SJSA1 (cell line): ENCODE results near the gene AHNAK2. TPM values are rescaled to one million over a fixed set of nuclear protein-coding genes. Genes with fewer than 3 reads are reported as not detected.

Source experiments
- DNase-seq, 2 experiments: peaks; one replicate each; pipeline ENCODE4 v3.0.0-alpha.2; 2015 to 2020; ENCODE audit warnings: low spot score in 2 of 2, low read depth in 1 of 2
- H3K27ac ChIP-seq: fragments of 250-450 bp; sonication (Bioruptor Pico); 2 replicates; pipeline ENCODE4 v1.5.1; 2020; ENCODE audit warnings: mild to moderate bottlenecking, moderate library complexity
- H3K27me3 ChIP-seq: fragments of 250-450 bp; sonication (Bioruptor Pico); replicated peaks from 2 replicates; pipeline ENCODE4 v1.5.1; 2020; ENCODE audit warnings: mild to moderate bottlenecking, moderate library complexity
- H3K36me3 ChIP-seq: fragments of 250-450 bp; sonication (Bioruptor Pico); 2 replicates; pipeline ENCODE4 v1.5.1; 2020; ENCODE audit warnings: mild to moderate bottlenecking
- H3K4me1 ChIP-seq: fragments of 250-450 bp; sonication (Bioruptor Pico); replicated peaks from 2 replicates; pipeline ENCODE4 v1.6.1; 2021; ENCODE audit warnings: mild to moderate bottlenecking
- H3K4me3 ChIP-seq: fragments of 250-450 bp; sonication (Bioruptor Pico); 2 replicates; pipeline ENCODE4 v1.5.1; 2020; ENCODE audit warnings: mild to moderate bottlenecking
- H3K9me3 ChIP-seq: fragments of 250-450 bp; sonication (Bioruptor Pico); replicated peaks from 2 replicates; pipeline ENCODE4 v1.5.1; 2020; ENCODE audit warnings: mild to moderate bottlenecking
- total RNA-seq: library from RNA; depleted of rRNA; stranded (reverse); fragments of >200 nt; shearing (Covaris generic); gene quantifications from 2 replicates; pipeline ENCODE4 v1.2.3, GENCODE V29; 2014

Gene AHNAK2
- total RNA-seq, 1 experiment from 2014 or later: 8.9 TPM

GRCh38 chr14:105005929-105006830, 28.0 kb upstream of the AHNAK2 start:
- H3K27me3 ChIP-seq: no peaks in the 10 kb centered on the region
- H3K9me3 ChIP-seq: no peaks in the 10 kb centered on the region
- DNase-seq: no peak
- H3K4me1 ChIP-seq: no peaks in the 10 kb centered on the region
- no peak overlapping the region for H3K4me3 ChIP-seq
- peaks cover 56% of the 10 kb centered on the region for H3K36me3 ChIP-seq
- H3K27ac ChIP-seq: no peak overlapping the region

- no peaks in the 10 kb centered on the region for H3K27me3 ChIP-seq
- no peaks in the 10 kb centered on the region for H3K9me3 ChIP-seq
- DNase-seq: no peak
- H3K4me1 ChIP-seq: no peaks in the 10 kb centered on the region
- no peak overlapping the region for H3K4me3 ChIP-seq
- peaks cover 48% of the 10 kb centered on the region for H3K36me3 ChIP-seq
- no peak overlapping the region for H3K27ac ChIP-seq
These were observed 27.3 kb upstream of the AHNAK2 start for GRCh38 chr14:105005329-105005928.

GRCh38 chr14:104999361-104999760, 21.2 kb upstream of the AHNAK2 start:
- H3K4me3 ChIP-seq: no peak overlapping the region
- peaks cover 10% of the 10 kb centered on the region for H3K36me3 ChIP-seq
- H3K27ac ChIP-seq: no peak overlapping the region
- H3K9me3 ChIP-seq: no peaks in the 10 kb centered on the region
- H3K27me3 ChIP-seq: no peaks in the 10 kb centered on the region
- no peaks in the 10 kb centered on the region for H3K4me1 ChIP-seq
- DNase-seq: no peak

- Histone ChIP-seq H3K36me3 (peaks cover 10% of the 10 kb centered on the region), H3K27me3 (no peaks in the 10 kb centered on the region), H3K9me3 (no peaks in the 10 kb centered on the region), H3K4me1 (no peaks in the 10 kb centered on the region), H3K4me3 (no peak overlapping the region), H3K27ac (no peak overlapping the region)
- DNase-seq: no peak
These were observed 20.6 kb upstream of the AHNAK2 start for GRCh38 chr14:104998801-104999200.

GRCh38 chr14:104996483-104996882, 18.3 kb upstream of the AHNAK2 start:
- no peaks in the 10 kb centered on the region for H3K27me3 ChIP-seq
- no peak for DNase-seq
- no peaks in the 10 kb centered on the region for H3K4me1 ChIP-seq
- no peak overlapping the region for H3K4me3 ChIP-seq
- peaks cover 10% of the 10 kb centered on the region for H3K36me3 ChIP-seq
- H3K27ac ChIP-seq: no peak overlapping the region
- H3K9me3 ChIP-seq: no peaks in the 10 kb centered on the region

- Histone ChIP-seq H3K36me3 (peaks cover 10% of the 10 kb centered on the region), H3K4me1 (no peaks in the 10 kb centered on the region), H3K9me3 (no peaks in the 10 kb centered on the region), H3K4me3 (no peak overlapping the region), H3K27me3 (no peaks in the 10 kb centered on the region), H3K27ac (no peak overlapping the region)
- no peak for DNase-seq
These were observed 17.9 kb upstream of the AHNAK2 start for GRCh38 chr14:104996032-104996431.

- H3K4me1 ChIP-seq: no peaks in the 10 kb centered on the region
- no peak for DNase-seq
- H3K36me3 ChIP-seq: peaks cover 10% of the 10 kb centered on the region
- H3K9me3 ChIP-seq: no peaks in the 10 kb centered on the region
- no peaks in the 10 kb centered on the region for H3K27me3 ChIP-seq
- no peak overlapping the region for H3K4me3 ChIP-seq
- no peak overlapping the region for H3K27ac ChIP-seq
These were observed 16.8 kb upstream of the AHNAK2 start for GRCh38 chr14:104994978-104995377.

GRCh38 chr14:104993808-104994591, 15.8 kb upstream of the AHNAK2 start:
- Histone ChIP-seq H3K27me3 (no peaks in the 10 kb centered on the region), H3K4me3 (no peak overlapping the region), H3K9me3 (no peaks in the 10 kb centered on the region), H3K4me1 (no peaks in the 10 kb centered on the region), H3K36me3 (peaks cover 8% of the 10 kb centered on the region), H3K27ac (no peak overlapping the region)
- no peak for DNase-seq

- H3K27ac ChIP-seq: no peak overlapping the region
- no peaks in the 10 kb centered on the region for H3K4me1 ChIP-seq
- H3K9me3 ChIP-seq: no peaks in the 10 kb centered on the region
- no peaks in the 10 kb centered on the region for H3K27me3 ChIP-seq
- DNase-seq: no peak
- no peak overlapping the region for H3K4me3 ChIP-seq
- H3K36me3 ChIP-seq: peaks cover 4% of the 10 kb centered on the region
These were observed 15.1 kb upstream of the AHNAK2 start for GRCh38 chr14:104993306-104993705.

- peaks cover 4% of the 10 kb centered on the region for H3K36me3 ChIP-seq
- H3K4me3 ChIP-seq: no peak overlapping the region
- H3K27ac ChIP-seq: no peak overlapping the region
- no peak for DNase-seq
- no peaks in the 10 kb centered on the region for H3K4me1 ChIP-seq
- no peaks in the 10 kb centered on the region for H3K9me3 ChIP-seq
- no peaks in the 10 kb centered on the region for H3K27me3 ChIP-seq
These were observed 14.3 kb upstream of the AHNAK2 start for GRCh38 chr14:104992501-104992900.

GRCh38 chr14:104991896-104992230, 13.7 kb upstream of the AHNAK2 start:
- DNase-seq: no peak
- no peaks in the 10 kb centered on the region for H3K9me3 ChIP-seq
- H3K4me3 ChIP-seq: no peak overlapping the region
- H3K27ac ChIP-seq: no peak overlapping the region
- no peaks in the 10 kb centered on the region for H3K27me3 ChIP-seq
- no peaks in the 10 kb centered on the region for H3K4me1 ChIP-seq
- H3K36me3 ChIP-seq: peaks cover 4% of the 10 kb centered on the region

- no peak for DNase-seq
- Histone ChIP-seq H3K4me3 (no peak overlapping the region), H3K9me3 (no peaks in the 10 kb centered on the region), H3K4me1 (peaks cover 9% of the 10 kb centered on the region), H3K27ac (no peak overlapping the region), H3K27me3 (no peaks in the 10 kb centered on the region), H3K36me3 (no peaks in the 10 kb centered on the region; the same call in 1 of the 2 replicates)
These were observed 11.8 kb upstream of the AHNAK2 start for GRCh38 chr14:104989951-104990303.

GRCh38 chr14:104989236-104989950, 11.2 kb upstream of the AHNAK2 start:
- Histone ChIP-seq H3K9me3 (no peaks in the 10 kb centered on the region), H3K4me3 (no peak overlapping the region), H3K36me3 (no peaks in the 10 kb centered on the region; the same call in 1 of the 2 replicates), H3K27ac (no peak overlapping the region), H3K4me1 (peaks cover 9% of the 10 kb centered on the region), H3K27me3 (no peaks in the 10 kb centered on the region)
- no peak for DNase-seq
